GM12878 (cell line): ENCODE data around the gene BCAS3. TPM values are rescaled to one million over a fixed set of nuclear protein-coding genes. Genes with fewer than 3 reads are reported as not detected.

Experiments
- ATAC-seq: fragments of 200-7000 bp; cut with Tn5 transposase; 3 replicates; pipeline ENCODE4 v1.9.1; 2020; ENCODE audit warnings: mild to moderate bottlenecking, moderate library complexity
- BruUV-seq: library from RNA; stranded (reverse); fragments of 400-500 nt; replicated peaks from 2 replicates; lab custom pipeline; 2021; lab: Mats Ljungman, UMichigan
- CTCF ChIA-PET: fragments of 300-600 bp; sonication (Branson Sonifier 250); formaldehyde crosslinking; extraction: SDS; loops from one replicate; lab custom pipeline; 2021; ENCODE audit warnings: inconsistent platforms; lab: Yijun Ruan, JAX
- POLR2A ChIA-PET: fragments of 350-600 bp; formaldehyde crosslinking; extraction: SDS; loops from one replicate; lab custom pipeline; 2021; ENCODE audit warnings: inconsistent platforms; lab: Charles Lee
- RAD21 ChIA-PET: fragments of 300-600 bp; sonication (Branson Sonifier 250); formaldehyde crosslinking; loops from one replicate; lab custom pipeline; 2023; ENCODE audit warnings: antibody characterized with exemption; ENCODE audit not compliant: unreplicated experiment; lab: Charles Lee
- SMC1A ChIA-PET: fragments of 300-600 bp; sonication (Branson Sonifier 250); formaldehyde crosslinking; loops from one replicate; lab custom pipeline; 2023; ENCODE audit not compliant: unreplicated experiment, uncharacterized antibody; lab: Charles Lee
- DNase-seq: peaks from one replicate; pipeline ENCODE4 v3.0.0-alpha.2; 2011; ENCODE audit warnings: low read depth, low spot score
- FAIRE-seq: peaks from 3 replicates; lab custom pipeline; 2011; peaks lifted over from hg19 to GRCh38; lab: Jason Lieb, UNC
- H2AFZ ChIP-seq: 2 replicates; pipeline ENCODE4 v1.6.0; 2011; ENCODE audit warnings: low read depth, low read length, control low read depth; ENCODE audit not compliant: control insufficient read depth
- H3K27ac ChIP-seq: 2 replicates; pipeline ENCODE4 v1.5.1; 2011; ENCODE audit warnings: control low read depth; ENCODE audit not compliant: control insufficient read depth, insufficient read depth
- H3K27me3 ChIP-seq, 2 experiments: replicated peaks in 1 of 2; 2 replicates each; pipeline versions ENCODE4 v1.6.0 to v1.6.1; 2011; ENCODE audit warnings: low read length in 1 of 2; ENCODE audit not compliant: control insufficient read depth in 2 of 2, insufficient read depth in 2 of 2
- H3K36me3 ChIP-seq, 2 experiments: 2 replicates each; pipeline ENCODE4 v1.5.1; 2011; ENCODE audit warnings: low read length in 1 of 2; ENCODE audit not compliant: control insufficient read depth in 2 of 2, insufficient read depth in 2 of 2
- H3K4me1 ChIP-seq: 2 replicates; pipeline ENCODE4 v1.6.1; 2011; ENCODE audit warnings: mild to moderate bottlenecking, low read length, moderate library complexity, mixed read lengths; ENCODE audit not compliant: control insufficient read depth, insufficient read depth
- H3K4me2 ChIP-seq: 2 replicates; pipeline ENCODE4 v1.6.0; 2011; ENCODE audit warnings: control low read depth; ENCODE audit not compliant: control insufficient read depth, insufficient read depth
- H3K4me3 ChIP-seq: fragments of 200-600 bp; sonication (generic); 2 replicates; pipeline ENCODE4 v1.5.1; 2016
- H3K79me2 ChIP-seq: 2 replicates; pipeline ENCODE4 v1.6.0; 2011; ENCODE audit warnings: low read length; ENCODE audit not compliant: control insufficient read depth, insufficient read depth
- H3K9ac ChIP-seq: 2 replicates; pipeline ENCODE4 v1.8.0; 2011; ENCODE audit warnings: low read length, control low read depth, mixed read lengths; ENCODE audit not compliant: control insufficient read depth, insufficient read depth
- H3K9me3 ChIP-seq: replicated peaks from 3 replicates; pipeline ENCODE4 v1.5.1; 2011; ENCODE audit warnings: mild to moderate bottlenecking, low read length; ENCODE audit not compliant: control insufficient read depth, insufficient read depth
- H4K20me1 ChIP-seq: 2 replicates; pipeline ENCODE4 v1.6.0; 2011; ENCODE audit not compliant: control insufficient read depth, insufficient read depth
- BMI1 ChIP-seq: fragments of 450-650 bp; IDR thresholded peaks from 2 replicates; pipeline ENCODE4 v1.6.1; 2016; ENCODE audit warnings: mild to moderate bottlenecking, moderate library complexity, borderline replicate concordance
- CBX5 ChIP-seq: sonication (generic); IDR thresholded peaks from 2 replicates; pipeline ENCODE4 v1.6.1; 2016; ENCODE audit warnings: low read depth, moderate library complexity, mild to moderate bottlenecking, inconsistent platforms
- EED ChIP-seq: sonication (generic); IDR thresholded peaks from 2 replicates; pipeline ENCODE4 v1.6.1; 2016; ENCODE audit warnings: antibody characterized with exemption, low read depth
- HDGF ChIP-seq: fragments of 450-650 bp; IDR thresholded peaks from 2 replicates; pipeline ENCODE4 v1.6.1; 2016; ENCODE audit warnings: antibody characterized with exemption
- MAX ChIP-seq: IDR thresholded peaks from 2 replicates; pipeline ENCODE4 v1.6.1; 2012; ENCODE audit warnings: low read depth, low read length, improper control_type of control experiment
- MEF2A ChIP-seq: IDR thresholded peaks from 2 replicates; pipeline ENCODE4 v1.6.1; 2011; ENCODE audit warnings: low read depth, mild to moderate bottlenecking, low read length, moderate library complexity; ENCODE audit not compliant: insufficient read depth
- MTA3 ChIP-seq: IDR thresholded peaks from 2 replicates; pipeline ENCODE4 v1.6.1; 2012; ENCODE audit warnings: low read length, inconsistent platforms, borderline replicate concordance
- NFIC ChIP-seq: IDR thresholded peaks from 2 replicates; pipeline ENCODE4 v1.6.1; 2012; ENCODE audit warnings: low read depth, mild to moderate bottlenecking, inconsistent platforms, low read length, moderate library complexity
- NR2F1 ChIP-seq: fragments of 450-650 bp; conservative IDR thresholded peaks from 2 replicates; pipeline ENCODE4 v1.6.1; 2017; ENCODE audit warnings: mild to moderate bottlenecking
- NRF1 ChIP-seq: conservative IDR thresholded peaks from 2 replicates; pipeline ENCODE4 v1.6.1; 2011; ENCODE audit warnings: mild to moderate bottlenecking, low read depth, low read length, improper control_type of control experiment
- POU2F2 ChIP-seq: IDR thresholded peaks from 3 replicates; pipeline ENCODE4 v1.6.1; 2011; ENCODE audit warnings: low read depth, mild to moderate bottlenecking, low read length, borderline replicate concordance
- RB1 ChIP-seq: fragments of 450-650 bp; formaldehyde crosslinking; IDR thresholded peaks from 2 replicates; pipeline ENCODE4 v1.6.1; 2017; ENCODE audit warnings: mild to moderate bottlenecking, borderline replicate concordance
- ZBTB33 ChIP-seq: fragments of 450-650 bp; IDR thresholded peaks from 2 replicates; pipeline ENCODE4 v1.6.1; 2017; ENCODE audit warnings: mild to moderate bottlenecking
- ZNF687 ChIP-seq: fragments of 450-650 bp; IDR thresholded peaks from 2 replicates; pipeline ENCODE4 v1.6.1; 2017; ENCODE audit warnings: mild to moderate bottlenecking, moderate library complexity
- WGBS: methylation state at CpG from one replicate; pipeline ENCODE4 v1.1.6; 2016; ENCODE audit warnings: low lambda C conversion rate; ENCODE audit not compliant: insufficient replicate concordance, insufficient coverage; ENCODE audit errors: missing lambda C conversion rate; 5-methylcytosine and 5-hydroxymethylcytosine counted together
- in situ Hi-C: fragments of 300-500 bp; cut with MboI; formaldehyde crosslinking; loops from 9 replicates; pipeline ENCODE4 v1.14.3; 2018; ENCODE audit warnings: mixed read lengths
- intact Hi-C: fragments of 100-400 bp; cut with micrococcal nuclease; formaldehyde crosslinking; loops from one replicate; pipeline ENCODE4 v1.14.2; 2022; ENCODE audit not compliant: unreplicated experiment
- polyA plus RNA-seq, 11 experiments: library from polyadenylated mRNA; depleted of rRNA in 4 of 11; unstranded in 6 of 11; stranded (reverse) in 5 of 11; fragments of >200 nt; fragmentation: Nextera tagmentation in 4 of 11; fragmentation: Illumina TruSeq in 1 of 11; extraction: Ambion mirVana in 4 of 11; extraction: Trizol in 1 of 11; gene quantifications; 1 replicate in 1 of 11; 2 replicates in 10 of 11; pipeline versions ENCODE4 v1.2.1 to v1.2.3, GENCODE V29; 2011 to 2016; ENCODE audit warnings: inconsistent platforms in 2 of 11, missing spikeins in 2 of 11, low read depth in 1 of 11
- total RNA-seq, 4 experiments: library from RNA; depleted of rRNA in 3 of 4; stranded (reverse); fragments of >200 nt in 3 of 4; fragmentation: Illumina TruSeq in 1 of 4; extraction: Trizol in 1 of 4; gene quantifications; 2 replicates each; pipeline versions ENCODE4 v1.2.1 to v1.2.3, GENCODE V29; 2013 to 2021

Gene BCAS3
- total and polyA plus RNA-seq, 10 of the 15 experiments (the other 5 are each of a cell fraction or from before 2014, with no cell fraction given): 2.1 to 11.0 (median 6.6) TPM

DNA sequence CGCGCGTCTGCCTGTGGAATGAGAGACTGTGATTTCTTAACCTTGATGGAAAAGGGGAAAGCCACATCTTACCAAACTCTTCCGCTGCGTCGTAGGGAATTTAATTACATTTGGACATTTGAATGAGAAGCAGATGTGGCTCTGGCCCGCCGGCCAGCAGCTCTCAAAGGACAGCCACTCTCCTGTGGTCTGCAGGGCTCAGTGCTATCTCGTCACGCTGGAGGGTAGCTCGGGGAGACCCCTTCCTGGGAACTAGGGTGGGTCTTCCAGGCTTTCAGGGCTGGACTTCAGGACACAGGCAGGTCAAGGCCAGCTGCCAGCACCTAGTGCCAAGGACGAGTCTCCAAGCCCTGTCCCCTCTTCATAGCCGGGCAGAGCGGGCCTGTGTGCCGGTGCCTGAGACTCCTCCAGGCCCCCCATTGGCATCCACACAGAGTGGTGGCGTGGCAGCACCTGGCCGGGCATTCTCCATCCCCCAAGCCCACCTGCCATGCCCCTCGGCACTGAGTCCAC, 706.1 kb downstream of the BCAS3 start:
- H3K4me3 ChIP-seq: no peak overlapping the region
- ATAC-seq (no peak), FAIRE-seq (no peak)
- RAD21 ChIA-PET: no interaction called here
- intact Hi-C loops: no loop called here
- H3K79me2 ChIP-seq: no peaks in the 10 kb centered on the region
- no peaks in the 10 kb centered on the region for H3K36me3 ChIP-seq
- CTCF ChIA-PET: no interaction called here
- no peaks in the 10 kb centered on the region for H3K4me1 ChIP-seq
- POLR2A ChIA-PET: no interaction called here
- WGBS: 60% methylated on average over 18 of the region's 18 CpGs
- no peaks in the 10 kb centered on the region for H4K20me1 ChIP-seq
- H2AFZ ChIP-seq: no peak overlapping the region
- no TSS peak for BruUV-seq
- H3K9me3 ChIP-seq: no peaks in the 10 kb centered on the region
- in situ Hi-C loops: no loop called here
- no peak overlapping the region for H3K4me2 ChIP-seq
- H3K27me3 ChIP-seq: no peaks in the 10 kb centered on the region
- H3K9ac ChIP-seq: no peak overlapping the region
- no peak for TF ChIP-seq MTA3
- no peak for TF ChIP-seq POU2F2
- TF ChIP-seq CBX5: no peak
- no peak for TF ChIP-seq MAX
- TF ChIP-seq NFIC: no peak
- TF ChIP-seq MEF2A: no peak
- TF ChIP-seq BMI1: no peak
- TF ChIP-seq, all 136 proteins: peak for 0
- no peak overlapping the region for H3K27ac ChIP-seq
- DNase-seq: no peak
- SMC1A ChIA-PET: no interaction called here

GRCh38 chr17:61384354-61384691, 706.7 kb downstream of the BCAS3 start:
- DNase-seq (no peak), ATAC-seq (no peak), FAIRE-seq (no peak)
- no peak overlapping the region for H3K4me2 ChIP-seq
- no peaks in the 10 kb centered on the region for H3K27me3 ChIP-seq
- no peaks in the 10 kb centered on the region for H3K4me1 ChIP-seq
- SMC1A ChIA-PET: no interaction called here
- H3K27ac ChIP-seq: no peak overlapping the region
- 53% methylated on average over 8 of the region's 8 CpGs for WGBS
- no peaks in the 10 kb centered on the region for H3K36me3 ChIP-seq
- H4K20me1 ChIP-seq: no peaks in the 10 kb centered on the region
- no peaks in the 10 kb centered on the region for H3K79me2 ChIP-seq
- no TSS peak for BruUV-seq
- no peak overlapping the region for H2AFZ ChIP-seq
- H3K9ac ChIP-seq: no peak overlapping the region
- no peaks in the 10 kb centered on the region for H3K9me3 ChIP-seq
- no peak overlapping the region for H3K4me3 ChIP-seq
- intact Hi-C loops: no loop called here
- CTCF ChIA-PET: no interaction called here
- POLR2A ChIA-PET: no interaction called here
- in situ Hi-C loops: no loop called here
- RAD21 ChIA-PET: no interaction called here
- TF ChIP-seq NRF1 (no peak), EED (no peak), RB1 (no peak), NR2F1 (no peak), ZNF687 (no peak), ZBTB33 (no peak), HDGF (no peak)
